Embryonic facial prominence (tissue), 1 donor: ENCODE data around the gene PSMG4.
A peak's percentile ranks its signal among the peaks of the same experiment; 100 is the strongest.

Experiments used
- DNase-seq: peaks from one replicate; pipeline ENCODE4 v3.0.0-alpha.2; 2016; ENCODE audit errors: extremely low spot score

Gene PSMG4

GRCh38 chr6:3276174-3277167, 17.7 kb downstream of the PSMG4 start:
- DNase-seq = no peak

GRCh38 chr6:3277251-3277650, 18.5 kb downstream of the PSMG4 start:
- DNase-seq = no peak

GRCh38 chr6:3277851-3278416, 19.2 kb downstream of the PSMG4 start:
- DNase-seq = no peak

GRCh38 chr6:3278691-3279090, 19.9 kb downstream of the PSMG4 start:
- DNase-seq = no peak

GRCh38 chr6:3280091-3280490, 21.3 kb downstream of the PSMG4 start:
- no peak for DNase-seq

- no peak for DNase-seq
Observed at GRCh38 chr6:3280866-3281465, 22.2 kb downstream of the PSMG4 start.

- DNase-seq = peak; percentile 22
Observed at GRCh38 chr6:3281631-3282475, 23.1 kb downstream of the PSMG4 start.

- no peak for DNase-seq
Observed at GRCh38 chr6:3282476-3283236, 23.9 kb downstream of the PSMG4 start.

- no peak for DNase-seq
Observed at GRCh38 chr6:3283241-3283640, 24.5 kb downstream of the PSMG4 start.

GRCh38 chr6:3283641-3284435, 25.1 kb downstream of the PSMG4 start:
- no peak for DNase-seq

- DNase-seq = no peak
Observed at GRCh38 chr6:3284436-3284876, 25.7 kb downstream of the PSMG4 start.

- no peak for DNase-seq
Observed at GRCh38 chr6:3285049-3285639, 26.4 kb downstream of the PSMG4 start.

GRCh38 chr6:3285732-3286131, 27.0 kb downstream of the PSMG4 start:
- no peak for DNase-seq

- no peak for DNase-seq
Observed at GRCh38 chr6:3286641-3287171, 28.0 kb downstream of the PSMG4 start.

GRCh38 chr6:3287308-3287707, 28.6 kb downstream of the PSMG4 start:
- DNase-seq = no peak

GRCh38 chr6:3287976-3288707, 29.4 kb downstream of the PSMG4 start:
- no peak for DNase-seq

GRCh38 chr6:3288711-3289663, 30.2 kb downstream of the PSMG4 start:
- no peak for DNase-seq

GRCh38 chr6:3289664-3290055, 30.9 kb downstream of the PSMG4 start:
- DNase-seq = no peak
